ENCODE data around the gene HDGF. TPM values are rescaled to one million over a fixed set of nuclear protein-coding genes. Genes with fewer than 3 reads are reported as not detected.

The HDGF gene
- total and polyA plus RNA-seq, 9 of the 15 experiments (the other 6 are each of a cell fraction or from before 2014, with no cell fraction given), result 38.8 to 601 (median 400) TPM

DNA sequence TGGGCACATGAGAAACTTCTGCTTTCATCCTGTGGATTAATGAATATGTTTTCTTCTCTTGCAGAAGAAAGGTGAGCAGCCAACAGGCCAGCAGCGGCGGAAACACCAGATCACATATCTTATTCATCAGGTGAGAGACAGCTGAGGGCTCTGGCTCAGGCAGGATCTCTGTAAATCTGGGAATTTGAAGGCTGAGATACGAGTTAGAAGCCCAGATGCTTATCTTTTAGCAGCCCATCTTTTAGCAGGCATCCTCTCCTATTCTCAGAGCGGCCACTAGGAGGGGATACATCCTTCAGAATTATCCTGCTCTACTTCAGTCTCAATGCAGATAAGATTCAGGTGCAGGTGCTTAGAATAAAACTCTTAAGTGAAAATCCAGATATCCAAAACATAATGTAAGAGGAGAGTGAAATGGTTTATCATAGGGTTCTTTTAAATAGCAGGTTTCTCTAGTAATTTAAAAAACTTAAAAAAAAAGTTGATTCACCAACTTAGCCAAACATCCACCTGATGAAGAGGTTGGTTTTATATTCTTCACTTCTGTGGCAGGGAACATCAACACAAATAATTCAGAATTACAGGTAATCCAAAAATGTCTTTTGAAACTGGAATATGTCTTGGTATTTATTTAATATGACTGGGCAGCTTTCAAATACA, 45.9 kb upstream of the HDGF start (continued):
- TF ChIP-seq ZNF318 (IDR thresholded peaks at IDR 0.05; ENCODE audit: borderline replicate concordance in 1 of 2, low read depth in 1 of 2) (no peak), MEIS2 (IDR thresholded peaks at IDR 0.05; ENCODE audit: partially characterized antibody) (no peak), EGR1 (conservative IDR thresholded peaks at IDR 0.05) (no peak), POLR2AphosphoS5 (IDR thresholded peaks at IDR 0.05; ENCODE audit: control insufficient read depth, insufficient read depth, low read depth, low read length) (no peak), ZKSCAN8 (CRISPR knock-in tag; IDR thresholded peaks at IDR 0.05) (no peak), THRB (CRISPR knock-in tag; conservative IDR thresholded peaks at IDR 0.05) (no peak), USF2 (CRISPR knock-in tag; IDR thresholded peaks at IDR 0.05) (no peak), POLR2A (conservative IDR thresholded peaks at IDR 0.05) (no peak), POLR2H (tag; IDR thresholded peaks at IDR 0.05; ENCODE audit: low read depth) (0 out of 2 replicates have a peak, but pooled peaks have one; percentile 21), HNRNPLL (IDR thresholded peaks at IDR 0.05; ENCODE audit: low read depth, low read length, poor library complexity, severe bottlenecking) (no peak), FOXP1 (CRISPR knock-in tag; IDR thresholded peaks at IDR 0.05) (no peak), RBFOX2 (IDR thresholded peaks at IDR 0.05; ENCODE audit: low read depth, low read length) (no peak), SRSF7 (optimal IDR thresholded peaks at IDR 0.05; ENCODE audit: low read depth, low read length) (no peak), ZSCAN29 (IDR thresholded peaks at IDR 0.05) (no peak), ZNF717 (CRISPR knock-in tag; IDR thresholded peaks at IDR 0.05) (no peak), SUPT5H (IDR thresholded peaks at IDR 0.05) (no peak)
- TF ChIP-seq, protein P1, sequence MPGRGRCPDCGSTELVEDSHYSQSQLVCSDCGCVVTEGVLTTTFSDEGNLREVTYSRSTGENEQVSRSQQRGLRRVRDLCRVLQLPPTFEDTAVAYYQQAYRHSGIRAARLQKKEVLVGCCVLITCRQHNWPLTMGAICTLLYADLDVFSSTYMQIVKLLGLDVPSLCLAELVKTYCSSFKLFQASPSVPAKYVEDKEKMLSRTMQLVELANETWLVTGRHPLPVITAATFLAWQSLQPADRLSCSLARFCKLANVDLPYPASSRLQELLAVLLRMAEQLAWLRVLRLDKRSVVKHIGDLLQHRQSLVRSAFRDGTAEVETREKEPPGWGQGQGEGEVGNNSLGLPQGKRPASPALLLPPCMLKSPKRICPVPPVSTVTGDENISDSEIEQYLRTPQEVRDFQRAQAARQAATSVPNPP (IDR thresholded peaks at IDR 0.05; ENCODE audit: borderline replicate concordance, insufficient read depth, insufficient read length), result no peak

All from K562 (cell line).